Right lobe of liver (tissue), 6 donors: ENCODE measurements around the gene PPFIBP2. TPM values are rescaled to one million over a fixed set of nuclear protein-coding genes. Genes with fewer than 3 reads are reported as not detected.

Source experiments
- ATAC-seq, 4 donors: fragments of 200-7000 bp; cut with Tn5 transposase; one replicate each; pipeline ENCODE4 v1.9.1; 2020; ENCODE audit warnings: mild to moderate bottlenecking in 4 of 4, moderate library complexity in 4 of 4
- DNase-seq, 3 donors: peaks; one replicate each; pipeline ENCODE4 v3.0.0-alpha.2; 2020
- H3K27ac ChIP-seq, 3 donors: fragments of 200-600 bp; one replicate each; pipeline ENCODE4 v1.8.0; 2022
- H3K27me3 ChIP-seq, 2 donors: fragments of 200-600 bp; one replicate each; pipeline ENCODE4 v1.8.0; 2022
- H3K36me3 ChIP-seq, 4 donors: fragments of 200-600 bp; sonication (generic) in 1 of 4; one replicate each; pipeline versions ENCODE4 v1.5.1 to v1.8.0; 2017 to 2022; ENCODE audit warnings: control low read depth in 1 of 4
- H3K4me1 ChIP-seq, 4 donors: fragments of 200-600 bp; sonication (generic) in 1 of 4; one replicate each; pipeline versions ENCODE4 v1.5.1 to v1.8.0; 2017 to 2022; ENCODE audit warnings: control low read depth in 1 of 4
- H3K4me3 ChIP-seq, 3 donors: fragments of 200-600 bp; one replicate each; pipeline ENCODE4 v1.8.0; 2022
- H3K9me3 ChIP-seq, 4 donors: fragments of 200-600 bp; sonication (generic) in 1 of 4; one replicate each; pipeline versions ENCODE4 v1.5.1 to v1.8.0; 2017 to 2022; ENCODE audit warnings: control low read depth in 1 of 4
- POLR2A ChIP-seq: fragments of 450-650 bp; IDR thresholded peaks from one replicate; pipeline ENCODE4 v1.6.1; 2017; ENCODE audit warnings: antibody characterized with exemption, mild to moderate bottlenecking
- WGBS: methylation state at CpG from one replicate; pipeline ENCODE4 v1.1.6; 2018; ENCODE audit warnings: low coverage, low lambda C conversion rate; ENCODE audit not compliant: insufficient coverage; ENCODE audit errors: missing lambda C conversion rate; 5-methylcytosine and 5-hydroxymethylcytosine counted together
- intact Hi-C, 2 donors: fragments of 100-400 bp; cut with DNase I; formaldehyde crosslinking; loops; one replicate each; pipeline versions ENCODE4 v1.11.2 to v1.14.1; 2022
- total RNA-seq, 6 experiments: library from RNA; depleted of rRNA in 2 of 6; stranded (reverse); fragments of >200 nt in 2 of 6; fragmentation: NEBNext Ultra II Directional in 3 of 6; extraction: Animal tissue kit (Norgen Biotek cat#: 25700) in 3 of 6; gene quantifications; one replicate each; pipeline versions ENCODE4 v1.1.0 to v1.2.4, GENCODE V29; 2016 to 2023
- TF ChIP-seq, protein P1 (sequence below), 4 donors: fragments of 200-600 bp in 3 of 4; fragments of 450-650 bp in 1 of 4; IDR thresholded peaks; one replicate each; pipeline versions ENCODE4 v1.5.1 to v1.8.0; 2016 to 2022; ENCODE audit warnings: antibody characterized with exemption in 4 of 4, mild to moderate bottlenecking in 2 of 4
- donor health status: DM: no; HTN: yes; CAD: no.
- donor health status: DM: no; HTN: no; CAD: no.
- donor health status: DM: no; HTN: no; CAD: no.
- donor health status: DM: no; HTN: yes; CAD: no.
- donor health status: DM: no; HTN: yes; CAD: no.

The PPFIBP2 gene
- total RNA-seq, 6 experiments from 2014 or later = 25.5 to 69.3 (median 46.6) TPM

DNA sequence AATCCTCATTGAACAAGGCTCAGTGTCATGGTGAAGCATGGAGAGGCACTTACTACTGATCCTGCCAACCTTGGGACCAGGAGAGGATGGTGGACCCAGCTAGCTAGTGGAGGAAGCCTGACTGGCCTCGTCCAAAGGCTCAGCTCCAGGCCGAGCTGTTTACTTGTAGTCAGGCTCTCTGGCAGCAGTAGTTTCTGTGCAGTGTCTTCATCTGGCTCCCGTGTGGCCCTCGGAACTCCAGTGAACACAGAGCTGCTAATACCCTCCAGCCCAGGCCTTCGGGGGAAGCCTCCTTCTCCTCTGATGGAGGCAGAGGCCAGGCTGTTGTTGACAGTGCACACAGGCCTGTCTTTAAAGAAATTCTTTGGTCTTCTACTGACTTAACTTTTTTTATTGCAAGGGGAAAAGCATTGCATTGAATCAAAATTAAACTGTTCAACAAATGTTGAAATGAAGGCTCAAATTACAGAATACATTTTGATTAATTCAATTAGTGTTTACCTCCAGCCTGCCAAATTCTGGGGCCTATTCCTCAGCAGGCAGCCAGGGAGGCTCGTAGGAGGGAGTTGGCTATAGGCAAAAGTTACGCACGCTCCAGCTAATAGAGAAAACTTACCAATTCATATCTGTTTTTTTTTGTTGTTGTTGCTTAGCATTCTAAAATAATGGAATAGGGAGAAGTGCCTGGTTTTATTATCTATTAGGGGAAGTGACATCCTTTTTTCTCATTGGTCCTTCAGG lies 18.8 kb downstream of the PPFIBP2 start:
- intact Hi-C loops = no loop called here
- peak overlapping the region in 2 of 3 donors; percentile 7 to 22 for H3K27ac ChIP-seq
- H3K4me1 ChIP-seq = peaks cover 0 to 38% (median 15%) of the 10 kb centered on the region in 4 donors
- H3K27me3 ChIP-seq = no peaks in the 10 kb centered on the region
- no peak for TF ChIP-seq POLR2A
- TF ChIP-seq, protein P1, sequence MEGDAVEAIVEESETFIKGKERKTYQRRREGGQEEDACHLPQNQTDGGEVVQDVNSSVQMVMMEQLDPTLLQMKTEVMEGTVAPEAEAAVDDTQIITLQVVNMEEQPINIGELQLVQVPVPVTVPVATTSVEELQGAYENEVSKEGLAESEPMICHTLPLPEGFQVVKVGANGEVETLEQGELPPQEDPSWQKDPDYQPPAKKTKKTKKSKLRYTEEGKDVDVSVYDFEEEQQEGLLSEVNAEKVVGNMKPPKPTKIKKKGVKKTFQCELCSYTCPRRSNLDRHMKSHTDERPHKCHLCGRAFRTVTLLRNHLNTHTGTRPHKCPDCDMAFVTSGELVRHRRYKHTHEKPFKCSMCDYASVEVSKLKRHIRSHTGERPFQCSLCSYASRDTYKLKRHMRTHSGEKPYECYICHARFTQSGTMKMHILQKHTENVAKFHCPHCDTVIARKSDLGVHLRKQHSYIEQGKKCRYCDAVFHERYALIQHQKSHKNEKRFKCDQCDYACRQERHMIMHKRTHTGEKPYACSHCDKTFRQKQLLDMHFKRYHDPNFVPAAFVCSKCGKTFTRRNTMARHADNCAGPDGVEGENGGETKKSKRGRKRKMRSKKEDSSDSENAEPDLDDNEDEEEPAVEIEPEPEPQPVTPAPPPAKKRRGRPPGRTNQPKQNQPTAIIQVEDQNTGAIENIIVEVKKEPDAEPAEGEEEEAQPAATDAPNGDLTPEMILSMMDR (IDR thresholded peaks at IDR 0.05) = no peak
- no peaks in the 10 kb centered on the region for H3K9me3 ChIP-seq
- H3K36me3 ChIP-seq = no peaks in the 10 kb centered on the region
- 96% methylated on average over 4 of the region's 8 CpGs for WGBS
- H3K4me3 ChIP-seq = no peak overlapping the region
- DNase-seq (no peak), ATAC-seq (peak; percentile 19 to 66 (median 45))

DNA sequence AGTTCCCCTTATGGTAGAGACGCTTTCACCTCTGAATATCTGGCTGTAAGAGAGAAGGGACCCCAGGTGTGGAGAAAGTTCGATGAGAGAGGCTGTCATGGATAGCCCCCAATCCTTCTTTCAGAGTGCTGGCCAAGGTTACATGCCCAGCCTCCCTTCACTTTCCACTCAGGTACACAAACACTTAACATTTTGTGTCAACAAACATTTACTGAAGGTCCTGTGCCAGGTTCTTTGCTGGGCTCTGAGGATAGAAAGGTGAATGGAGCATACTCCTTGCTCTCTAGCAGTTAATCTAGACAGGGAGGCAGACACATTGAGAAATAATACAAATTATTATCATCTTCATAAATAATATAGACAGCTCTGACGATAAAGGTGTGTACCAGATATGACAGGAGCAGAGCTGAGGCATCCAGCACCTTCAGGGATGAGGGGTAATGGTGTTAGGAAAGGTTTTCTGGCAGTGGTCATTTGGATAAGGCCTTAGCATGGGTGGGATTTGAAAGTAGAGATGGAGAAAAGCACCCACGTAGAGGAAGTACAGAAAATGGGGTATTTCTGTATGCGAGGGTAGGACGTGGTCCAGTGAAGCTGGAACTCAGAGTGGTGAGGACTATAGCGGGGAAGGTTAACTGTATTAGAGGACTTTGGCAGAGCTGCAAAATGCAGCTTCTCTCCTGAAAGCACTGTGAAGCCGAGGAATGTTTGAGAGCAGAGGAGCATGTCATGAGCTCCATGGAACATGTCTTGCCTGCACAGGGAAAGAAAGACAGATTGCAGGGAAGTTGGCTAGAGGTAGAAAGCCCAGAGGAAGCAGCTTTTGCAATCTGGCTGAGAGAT lies 19.6 kb downstream of the PPFIBP2 start:
- TF ChIP-seq, protein P1 (IDR thresholded peaks at IDR 0.05) = no peak
- TF ChIP-seq POLR2A = no peak
- H3K36me3 ChIP-seq = no peaks in the 10 kb centered on the region

DNA sequence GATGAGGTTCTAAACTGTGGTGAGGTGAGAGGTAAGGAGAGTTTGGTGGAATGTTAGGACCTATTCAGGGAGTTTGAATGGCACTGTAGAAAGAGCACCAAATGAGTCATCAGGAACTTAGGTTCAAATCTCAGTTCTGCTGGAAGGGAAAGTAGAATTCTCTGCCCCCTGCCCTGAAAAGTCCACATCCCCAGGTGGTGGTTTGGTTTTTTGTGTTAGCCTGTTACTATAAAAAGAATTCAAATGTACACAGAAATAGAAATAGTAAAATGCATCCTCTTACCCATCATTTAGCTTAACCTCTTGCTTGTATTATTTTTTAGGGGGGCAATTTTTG lies 20.2 kb downstream of the PPFIBP2 start:
- intact Hi-C loops = no loop called here
- Histone ChIP-seq H3K36me3 (no peaks in the 10 kb centered on the region), H3K9me3 (no peaks in the 10 kb centered on the region), H3K27me3 (no peaks in the 10 kb centered on the region), H3K4me3 (no peak overlapping the region), H3K27ac (no peak overlapping the region), H3K4me1 (peaks cover 0 to 35% (median 13%) of the 10 kb centered on the region in 4 donors)
- no peak for DNase-seq
- TF ChIP-seq, protein P1 (IDR thresholded peaks at IDR 0.05) = no peak
- no peak for TF ChIP-seq POLR2A
- peak in 1 of 4 donors; percentile 41 for ATAC-seq

More for the DNA sequence above, 19.6 kb downstream of the PPFIBP2 start:
- Histone ChIP-seq H3K9me3 (no peaks in the 10 kb centered on the region), H3K4me3 (no peak overlapping the region), H3K4me1 (peaks cover 0 to 31% (median 13%) of the 10 kb centered on the region in 4 donors), H3K27ac (peak overlapping the region in 1 of 3 donors; percentile 7), H3K27me3 (no peaks in the 10 kb centered on the region)
- no peak for DNase-seq
- intact Hi-C loops = no loop called here
- ATAC-seq = peak; percentile 42 to 64 (median 62)
- WGBS = 67% methylated on average over 8 of the region's 8 CpGs

DNA sequence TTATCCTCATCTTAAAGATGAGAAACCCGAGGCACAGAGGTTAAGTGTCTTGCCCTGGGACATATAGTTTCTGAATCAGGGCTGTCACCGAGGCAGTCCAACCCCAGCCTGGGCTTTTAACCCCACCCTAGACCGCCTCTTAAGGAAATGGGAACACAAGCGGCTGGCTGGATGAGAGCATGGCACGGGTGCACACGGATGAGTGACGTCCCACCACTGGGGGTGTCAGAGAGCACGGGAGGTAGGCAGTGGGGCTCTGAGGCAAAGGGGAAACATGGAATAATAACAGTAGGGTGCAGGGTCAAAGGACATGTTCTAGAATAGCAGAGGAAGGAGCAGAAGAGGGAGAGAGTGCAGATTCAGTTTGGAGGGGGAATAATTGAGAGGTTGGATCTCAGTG lies 22.3 kb downstream of the PPFIBP2 start:
- H3K27me3 ChIP-seq = no peaks in the 10 kb centered on the region
- intact Hi-C loops = no loop called here
- no peak overlapping the region for H3K4me3 ChIP-seq
- H3K9me3 ChIP-seq = no peaks in the 10 kb centered on the region
- peaks cover 0 to 26% (median 9%) of the 10 kb centered on the region in 4 donors for H3K4me1 ChIP-seq
- H3K36me3 ChIP-seq = no peaks in the 10 kb centered on the region
- 50% methylated on average over 6 of the region's 8 CpGs for WGBS
- ATAC-seq (no peak), DNase-seq (peak in 1 of 3 donors; percentile 37)
- TF ChIP-seq POLR2A = no peak
- TF ChIP-seq, protein P1 (IDR thresholded peaks at IDR 0.05) = peak in 1 of 4 donors; percentile 11
- no peak overlapping the region for H3K27ac ChIP-seq
